ENCODE data around the gene SLC7A14. TPM values are rescaled to one million over a fixed set of nuclear protein-coding genes. Genes with fewer than 3 reads are reported as not detected.

SLC7A14 gene
- total RNA-seq, 2 experiments from 2014 or later = not detected

DNA sequence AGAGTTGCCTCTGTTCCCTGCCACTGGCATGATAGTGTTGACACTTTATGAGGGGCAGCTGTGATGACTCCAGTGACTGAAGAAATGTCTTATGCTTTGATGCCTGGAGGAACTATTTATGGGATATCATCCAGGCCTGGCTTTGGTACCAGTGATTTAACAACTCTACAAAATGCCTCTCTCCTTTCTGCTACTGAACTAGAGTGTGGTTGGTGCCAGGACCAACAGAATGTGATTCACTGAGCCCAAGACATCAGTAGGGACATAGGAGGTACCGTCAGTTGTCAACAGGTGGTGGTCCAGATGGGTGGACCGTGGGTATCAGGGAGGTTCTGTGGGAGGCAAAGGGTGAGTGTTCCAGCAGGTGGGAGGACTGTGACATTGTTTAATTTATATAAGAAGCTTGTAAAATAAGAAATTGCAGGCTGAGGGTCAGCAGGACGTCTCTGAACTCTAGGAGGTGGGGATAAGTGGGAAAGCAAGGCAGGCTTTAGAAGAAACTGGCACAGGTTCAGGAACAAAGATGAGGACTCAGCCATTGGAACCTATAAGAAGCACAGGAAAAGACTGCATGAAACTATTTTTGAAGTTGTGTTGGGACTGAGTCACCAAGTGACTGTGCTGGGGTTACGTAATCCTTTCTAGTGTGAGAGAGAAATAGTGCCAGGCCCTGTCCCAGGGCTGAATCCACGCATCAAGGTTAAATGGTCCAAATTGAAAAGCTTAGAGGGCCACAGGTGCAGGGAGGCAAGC, 28.5 kb upstream of the SLC7A14 start:
- no peaks in the 10 kb centered on the region for H3K9me3 Mint-ChIP-seq
- ATAC-seq (ENCODE audit: poor library complexity) = no peak
- H3K36me3 Mint-ChIP-seq (ENCODE audit: low read depth) = no peaks in the 10 kb centered on the region
- intact Hi-C loops (cut with DNase I, micrococcal nuclease) = no loop called here
- H3K27me3 Mint-ChIP-seq = peaks cover 12% of the 10 kb centered on the region
- no peak overlapping the region for H3K27ac ChIP-seq (ENCODE audit: low read depth in 1 of 2, low read length in 2 of 2)
- H3K9me3 ChIP-seq (ENCODE audit: control insufficient read depth in 1 of 2, insufficient read depth in 1 of 2, low read length in 2 of 2) = no peaks in the 10 kb centered on the region
- no peaks in the 10 kb centered on the region for H3K36me3 ChIP-seq (ENCODE audit: insufficient read depth, low read length)
- no peaks in the 10 kb centered on the region for H3K4me1 Mint-ChIP-seq (ENCODE audit: low read depth)
- H3K27ac Mint-ChIP-seq = no peak overlapping the region
- ChIA-PET POLR2A (no interaction called here), CTCF (no interaction called here)
- no peak overlapping the region for H3K4me3 ChIP-seq (ENCODE audit: low read length)
- TF ChIP-seq, protein P1, sequence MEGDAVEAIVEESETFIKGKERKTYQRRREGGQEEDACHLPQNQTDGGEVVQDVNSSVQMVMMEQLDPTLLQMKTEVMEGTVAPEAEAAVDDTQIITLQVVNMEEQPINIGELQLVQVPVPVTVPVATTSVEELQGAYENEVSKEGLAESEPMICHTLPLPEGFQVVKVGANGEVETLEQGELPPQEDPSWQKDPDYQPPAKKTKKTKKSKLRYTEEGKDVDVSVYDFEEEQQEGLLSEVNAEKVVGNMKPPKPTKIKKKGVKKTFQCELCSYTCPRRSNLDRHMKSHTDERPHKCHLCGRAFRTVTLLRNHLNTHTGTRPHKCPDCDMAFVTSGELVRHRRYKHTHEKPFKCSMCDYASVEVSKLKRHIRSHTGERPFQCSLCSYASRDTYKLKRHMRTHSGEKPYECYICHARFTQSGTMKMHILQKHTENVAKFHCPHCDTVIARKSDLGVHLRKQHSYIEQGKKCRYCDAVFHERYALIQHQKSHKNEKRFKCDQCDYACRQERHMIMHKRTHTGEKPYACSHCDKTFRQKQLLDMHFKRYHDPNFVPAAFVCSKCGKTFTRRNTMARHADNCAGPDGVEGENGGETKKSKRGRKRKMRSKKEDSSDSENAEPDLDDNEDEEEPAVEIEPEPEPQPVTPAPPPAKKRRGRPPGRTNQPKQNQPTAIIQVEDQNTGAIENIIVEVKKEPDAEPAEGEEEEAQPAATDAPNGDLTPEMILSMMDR (IDR thresholded peaks at IDR 0.05) = no peak
- no peaks in the 10 kb centered on the region for H3K27me3 ChIP-seq (ENCODE audit: control insufficient read depth in 1 of 2, insufficient read depth in 2 of 2, low read length in 2 of 2)
- DNase-seq = no peak
- no peaks in the 10 kb centered on the region for H3K4me1 ChIP-seq (ENCODE audit: insufficient read depth, low read length)
- no peak overlapping the region for H3K4me3 Mint-ChIP-seq

DNA sequence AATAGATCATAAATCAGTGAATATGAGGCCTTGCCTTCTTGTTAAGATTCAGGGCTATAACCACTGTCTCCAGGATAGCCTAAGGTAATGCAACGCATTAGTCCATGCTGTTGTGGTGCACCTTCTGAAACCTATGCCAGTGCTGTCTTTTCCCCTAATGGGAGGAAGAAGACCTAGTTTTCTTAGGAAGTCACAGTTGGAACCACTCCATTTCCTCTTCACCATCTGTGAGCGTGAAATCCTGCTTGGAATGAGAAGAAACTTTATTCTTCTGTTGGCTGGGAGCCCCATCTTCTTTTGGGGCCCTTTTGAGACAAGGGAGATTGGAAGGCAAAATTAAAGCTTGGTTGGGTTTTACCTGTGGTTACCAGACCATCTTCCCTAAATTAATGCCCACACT, 25.9 kb upstream of the SLC7A14 start:
- TF ChIP-seq, protein P1 (IDR thresholded peaks at IDR 0.05) = no peak
- Histone ChIP-seq H3K27ac (ENCODE audit: low read depth in 1 of 2, low read length in 2 of 2) (no peak overlapping the region), H3K4me3 (ENCODE audit: low read length) (no peak overlapping the region), H3K4me1 (ENCODE audit: insufficient read depth, low read length) (no peaks in the 10 kb centered on the region), H3K9me3 (ENCODE audit: control insufficient read depth in 1 of 2, insufficient read depth in 1 of 2, low read length in 2 of 2) (no peaks in the 10 kb centered on the region), H3K27me3 (ENCODE audit: control insufficient read depth in 1 of 2, insufficient read depth in 2 of 2, low read length in 2 of 2) (no peaks in the 10 kb centered on the region), H3K36me3 (ENCODE audit: insufficient read depth, low read length) (no peaks in the 10 kb centered on the region)
- no peak for ATAC-seq (ENCODE audit: poor library complexity)
- Mint-ChIP-seq H3K4me1 (ENCODE audit: low read depth) (no peaks in the 10 kb centered on the region), H3K27me3 (peaks cover 10% of the 10 kb centered on the region), H3K4me3 (no peak overlapping the region), H3K27ac (no peak overlapping the region), H3K36me3 (ENCODE audit: low read depth) (no peaks in the 10 kb centered on the region), H3K9me3 (no peaks in the 10 kb centered on the region)
- ChIA-PET CTCF (no interaction called here), POLR2A (no interaction called here)
- intact Hi-C loops (cut with DNase I, micrococcal nuclease) = no loop called here
- no peak for DNase-seq

DNA sequence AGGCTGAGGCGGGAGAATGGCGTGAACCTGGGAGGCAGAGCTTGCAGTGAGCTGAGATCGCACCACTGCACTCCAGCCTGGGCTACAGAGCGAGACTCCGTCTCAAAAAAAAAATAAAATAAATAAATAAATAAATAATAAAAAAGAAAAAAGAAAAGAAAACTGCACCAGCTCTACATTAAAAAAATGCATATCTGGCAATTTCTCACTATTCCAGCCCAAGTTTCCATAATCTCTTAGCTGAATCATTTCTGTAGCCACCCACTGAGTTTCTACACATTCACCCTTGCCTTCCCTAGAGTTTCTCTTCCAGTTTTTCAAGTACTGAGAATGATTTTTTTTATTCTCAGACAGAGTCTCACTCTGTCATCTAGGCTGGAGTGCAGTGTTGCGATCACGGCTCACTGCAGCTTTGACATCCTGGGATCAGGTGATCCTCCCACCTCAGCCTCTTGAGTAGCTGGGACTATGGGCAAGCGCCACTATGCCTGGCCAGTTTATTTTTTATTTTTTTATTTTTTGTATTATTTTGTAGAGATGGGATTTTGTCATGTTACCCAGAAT, 24.5 kb upstream of the SLC7A14 start:
- TF ChIP-seq, protein P1 (IDR thresholded peaks at IDR 0.05) = no peak
- no peak overlapping the region for H3K27ac ChIP-seq (ENCODE audit: low read depth in 1 of 2, low read length in 2 of 2)
- no peaks in the 10 kb centered on the region for H3K36me3 ChIP-seq (ENCODE audit: insufficient read depth, low read length)
- no peaks in the 10 kb centered on the region for H3K4me1 Mint-ChIP-seq (ENCODE audit: low read depth)
- H3K9me3 ChIP-seq (ENCODE audit: control insufficient read depth in 1 of 2, insufficient read depth in 1 of 2, low read length in 2 of 2) = no peaks in the 10 kb centered on the region
- no peak for DNase-seq
- no peak overlapping the region for H3K4me3 Mint-ChIP-seq
- H3K27ac Mint-ChIP-seq = no peak overlapping the region
- intact Hi-C loops (cut with DNase I, micrococcal nuclease) = no loop called here
- H3K27me3 Mint-ChIP-seq = peaks cover 15% of the 10 kb centered on the region
- ChIA-PET CTCF (no interaction called here), POLR2A (no interaction called here)
- H3K9me3 Mint-ChIP-seq = no peaks in the 10 kb centered on the region
- H3K27me3 ChIP-seq (ENCODE audit: control insufficient read depth in 1 of 2, insufficient read depth in 2 of 2, low read length in 2 of 2) = no peaks in the 10 kb centered on the region
- no peaks in the 10 kb centered on the region for H3K36me3 Mint-ChIP-seq (ENCODE audit: low read depth)
- no peaks in the 10 kb centered on the region for H3K4me1 ChIP-seq (ENCODE audit: insufficient read depth, low read length)
- ATAC-seq (ENCODE audit: poor library complexity) = no peak
- no peak overlapping the region for H3K4me3 ChIP-seq (ENCODE audit: low read length)

Data from CD4-positive, alpha-beta T cell (primary cell).